Left colon (tissue), 2 donors: ENCODE results near the gene SKAP1. TPM values are rescaled to one million over a fixed set of nuclear protein-coding genes. Genes with fewer than 3 reads are reported as not detected.
A peak's percentile ranks its signal among the peaks of the same experiment; 100 is the strongest.
"Not testable (repeated sequence)": the region's sequence is repeated elsewhere in the genome, so short reads cannot be mapped to it uniquely, and the experiment has no call there.

Experiments used
- ATAC-seq: fragments of 200-7000 bp; cut with Tn5 transposase; one replicate; pipeline ENCODE4 v1.9.1; 2020; ENCODE audit warnings: mild to moderate bottlenecking, moderate library complexity
- DNase-seq, 2 donors: peaks; one replicate each; pipeline ENCODE4 v3.0.0-alpha.2; 2020
- intact Hi-C, 2 donors: fragments of 100-400 bp; cut with DNase I in 1 of 2; cut with micrococcal nuclease in 1 of 2; formaldehyde crosslinking; loops; one replicate each; pipeline versions ENCODE4 v1.11.2 to v1.14.0; 2022; cut with DNase I, micrococcal nuclease
- total RNA-seq, 2 donors: library from RNA; stranded (reverse); fragmentation: NEBNext Ultra II Directional; extraction: Animal tissue kit (Norgen Biotek cat#: 25700); gene quantifications; one replicate each; pipeline ENCODE4 v1.2.1, GENCODE V29; 2021
- donor health status: DM: no; HTN: no; CAD: no.
- donor health status: DM: yes; HTN: yes; CAD: no.

The SKAP1 gene
- total RNA-seq, 2 donors from 2014 or later = 1.2 to 2.5 TPM

DNA sequence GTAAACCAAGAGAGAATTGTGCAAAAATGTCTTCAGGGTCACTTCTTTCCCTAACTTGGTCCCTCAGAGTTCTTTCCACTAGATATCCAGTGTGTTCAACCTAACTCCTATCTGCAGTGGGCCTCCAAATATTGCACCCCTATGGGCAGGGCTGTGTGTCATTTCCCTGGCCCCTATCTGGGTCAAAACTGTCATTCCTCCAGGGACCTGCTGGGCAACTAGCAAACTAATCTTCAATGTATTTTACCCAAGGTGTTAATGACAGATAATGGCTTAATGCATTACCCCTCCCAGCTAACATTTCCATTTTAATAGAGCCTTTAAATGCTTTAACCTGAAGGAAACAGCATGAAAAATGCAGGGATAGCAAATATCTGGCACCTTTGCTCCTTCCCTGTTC lies 25.8 kb upstream of the SKAP1 start:
- intact Hi-C loops = no loop called here
- DNase-seq (no peak), ATAC-seq (no peak)

DNA sequence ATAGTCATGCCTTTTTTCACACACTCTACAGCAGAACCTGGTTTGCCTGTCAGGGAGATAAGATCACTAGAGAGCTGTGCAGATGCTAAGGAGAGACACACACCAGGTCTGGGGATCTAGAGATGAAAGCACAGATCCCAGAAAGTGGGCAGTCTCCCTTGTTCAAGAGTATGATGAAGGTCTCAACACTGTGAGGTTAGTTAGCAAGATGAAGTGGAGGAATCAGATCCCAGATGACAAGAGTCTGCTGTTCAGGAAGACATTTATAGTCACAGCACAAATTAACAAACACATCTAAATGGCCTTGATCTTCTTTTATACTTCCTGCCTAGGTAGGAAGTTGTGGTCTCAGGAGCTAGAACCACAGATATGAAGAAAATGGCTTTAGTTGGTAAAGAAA lies 23.4 kb upstream of the SKAP1 start:
- ATAC-seq (no peak), DNase-seq (no peak)
- intact Hi-C loops = no loop called here

DNA sequence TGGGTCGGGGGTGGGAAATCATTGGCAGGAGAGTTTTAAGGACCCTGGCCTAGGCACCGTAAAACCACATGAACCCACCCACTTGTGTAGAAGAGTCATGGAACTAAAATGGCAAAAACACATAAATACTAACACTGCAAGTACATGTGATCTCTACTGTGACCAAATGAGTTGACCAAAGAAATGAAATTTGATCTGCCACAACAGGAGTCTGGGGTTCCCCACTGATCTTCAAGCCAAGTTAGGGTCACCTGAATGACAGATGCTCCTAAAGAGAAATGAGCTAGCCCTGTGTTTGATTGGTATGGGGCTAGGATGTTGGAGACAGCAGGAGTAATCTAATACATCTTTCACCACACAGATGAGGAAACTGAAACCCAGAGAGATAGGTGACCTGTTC lies 21.5 kb upstream of the SKAP1 start:
- no peak for ATAC-seq
- no peak for DNase-seq
- intact Hi-C loops = no loop called here

DNA sequence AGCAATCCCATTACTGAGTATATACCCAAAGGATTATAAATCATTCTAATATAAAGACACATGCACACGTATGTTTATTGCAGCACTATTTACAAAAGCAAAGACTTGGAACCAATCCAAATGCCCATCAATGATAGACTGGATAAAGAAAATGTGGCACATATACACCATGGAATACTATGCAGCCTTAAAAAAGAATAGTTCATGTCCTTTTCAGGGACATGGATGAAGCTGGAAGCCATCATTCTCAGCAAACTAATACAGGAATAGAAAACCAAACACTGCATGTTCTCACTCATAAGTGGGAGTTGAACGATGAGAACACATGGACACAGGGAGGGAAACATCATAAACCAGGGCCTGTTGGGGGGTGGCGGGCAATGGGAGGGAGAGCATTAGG lies 19.3 kb upstream of the SKAP1 start:
- DNase-seq, intact Hi-C loops, ATAC-seq: not testable (repeated sequence)

DNA sequence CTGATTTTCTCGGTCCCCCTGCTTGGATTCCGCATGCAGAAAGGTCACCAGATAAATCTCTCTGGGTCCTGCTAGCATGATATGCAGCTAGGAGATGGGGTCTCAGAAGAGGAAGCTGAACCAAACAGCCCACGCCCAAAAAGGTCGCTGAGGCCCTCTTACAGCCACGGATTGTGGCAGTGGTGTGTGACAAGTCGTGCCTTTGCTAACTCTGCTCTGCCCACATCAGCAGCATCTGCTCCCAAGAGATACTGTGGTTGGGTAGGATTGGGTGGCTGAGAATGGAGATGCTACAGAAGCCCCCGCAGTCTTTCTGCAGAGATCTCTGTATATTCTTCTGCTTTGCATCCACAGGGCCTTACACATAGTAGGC lies 15.2 kb upstream of the SKAP1 start:
- no peak for ATAC-seq
- intact Hi-C loops = no loop called here
- DNase-seq = no peak

DNA sequence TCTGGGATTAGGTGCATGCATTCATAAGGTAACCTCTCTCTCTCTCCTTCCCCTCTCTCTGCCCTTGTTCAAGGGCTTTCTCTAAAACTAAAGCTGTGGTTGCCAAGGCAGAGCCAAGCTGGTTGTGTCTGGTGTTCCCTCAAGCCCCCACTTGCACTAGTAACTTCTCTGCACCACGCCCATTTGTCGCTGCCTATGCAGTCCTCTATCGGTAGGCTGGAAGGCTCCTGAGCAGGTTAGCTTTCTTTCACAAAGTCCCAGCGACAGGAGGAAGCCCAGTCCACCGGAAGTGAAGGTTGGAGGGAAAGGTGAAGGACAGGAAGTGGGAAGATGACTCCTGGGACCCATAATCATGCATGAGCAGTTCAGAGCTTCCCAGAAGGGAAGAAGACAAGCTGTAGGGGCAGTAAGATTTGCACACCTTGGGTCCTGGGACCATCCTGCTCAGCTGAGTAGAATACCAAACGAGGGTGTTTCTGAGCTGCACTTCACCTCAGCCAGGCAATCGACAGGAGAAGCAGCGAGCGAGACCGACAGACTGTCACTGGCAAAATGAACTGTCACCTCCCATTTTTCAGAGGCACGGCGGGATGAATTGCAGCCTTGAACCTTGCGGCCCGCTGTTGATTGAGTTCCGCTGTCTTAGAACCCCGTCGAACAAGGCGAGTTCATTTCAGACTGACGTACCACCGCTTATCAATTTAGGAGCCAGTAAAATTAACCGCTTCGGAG lies 14.7 kb upstream of the SKAP1 start:
- ATAC-seq (no peak), DNase-seq (no peak)
- intact Hi-C loops = no loop called here

DNA sequence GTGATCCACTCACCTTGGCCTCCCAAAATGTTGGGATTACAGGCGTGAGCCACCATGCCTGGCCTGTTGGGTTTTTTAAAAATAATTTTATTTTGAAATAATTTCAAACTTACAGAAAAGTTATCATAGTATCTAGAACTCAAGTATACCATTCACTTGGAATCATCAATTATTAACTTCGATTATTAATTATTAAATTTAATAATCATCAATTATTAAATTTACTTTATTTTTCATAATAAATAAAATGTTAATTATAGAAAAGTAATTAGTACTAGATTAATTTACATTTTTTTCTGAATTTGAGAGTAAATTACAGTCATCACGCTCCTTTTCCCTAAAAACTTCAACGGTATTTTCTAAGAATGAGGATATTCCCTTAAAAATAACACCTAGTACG lies 13.7 kb upstream of the SKAP1 start:
- DNase-seq (no peak), ATAC-seq (no peak)
- intact Hi-C loops = no loop called here

DNA sequence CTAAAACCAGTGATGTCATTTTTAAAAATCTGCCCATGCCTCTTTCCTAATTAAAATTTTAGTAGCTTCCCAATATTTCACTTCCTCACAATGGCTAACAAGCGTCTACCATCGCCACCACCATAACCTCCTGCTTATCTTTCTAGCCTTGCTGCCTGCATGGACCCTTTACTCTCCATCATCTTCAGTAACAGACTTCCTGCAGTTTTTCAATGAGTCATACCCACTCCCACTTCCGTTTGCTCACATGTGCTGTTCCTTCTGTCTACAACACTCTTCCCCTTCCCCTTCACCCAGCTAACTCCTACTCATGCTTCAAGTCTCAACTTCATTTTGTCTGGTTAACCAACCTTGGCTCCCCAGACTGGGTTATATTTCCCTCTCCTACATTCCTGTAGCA lies 12.8 kb upstream of the SKAP1 start:
- intact Hi-C loops = no loop called here
- DNase-seq = no peak
- ATAC-seq = no peak

DNA sequence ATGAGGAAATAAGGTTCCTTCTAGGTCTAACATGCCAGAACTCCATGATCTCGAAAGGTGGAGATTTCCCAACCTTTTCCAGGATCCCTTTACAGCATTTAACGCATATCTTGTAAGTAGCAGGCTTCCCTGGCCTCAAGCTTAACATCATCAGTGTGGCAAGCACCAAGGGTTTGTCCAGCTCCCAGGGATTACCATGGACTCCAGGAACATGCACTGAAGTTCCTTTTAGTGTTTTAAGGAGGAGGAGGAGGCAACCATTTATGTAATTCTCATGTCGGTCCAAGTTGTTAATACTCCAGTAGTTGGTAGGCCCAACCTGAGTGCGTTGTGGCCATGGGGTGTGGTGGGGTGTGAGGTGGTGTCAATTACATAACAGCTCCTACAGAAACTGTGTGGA lies 11.8 kb upstream of the SKAP1 start:
- intact Hi-C loops = no loop called here
- no peak for ATAC-seq
- DNase-seq = no peak

DNA sequence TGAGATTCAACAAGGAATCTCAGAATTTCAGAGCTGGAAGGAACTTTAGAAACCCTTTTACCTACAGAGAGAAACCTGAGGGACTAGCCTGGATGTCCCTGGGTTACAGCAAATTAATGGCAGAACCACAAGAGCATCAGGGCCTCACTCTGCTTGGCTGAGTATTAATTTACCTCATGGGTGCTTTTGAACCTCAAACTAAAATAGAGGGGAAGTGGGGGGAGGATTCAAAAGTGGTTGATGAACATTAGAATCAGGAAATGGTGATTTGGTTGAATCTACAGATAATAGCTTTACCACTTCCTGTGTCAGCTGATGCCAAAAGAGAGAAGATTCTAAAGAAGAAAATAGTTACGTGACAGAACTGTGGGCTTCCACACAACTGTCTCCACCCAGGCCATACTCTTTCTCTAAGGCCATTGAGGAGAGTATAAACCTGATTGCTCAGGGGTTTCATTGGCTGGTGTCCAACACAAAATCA lies 11.3 kb upstream of the SKAP1 start:
- intact Hi-C loops = no loop called here
- DNase-seq (no peak), ATAC-seq (peak; percentile 46)

DNA sequence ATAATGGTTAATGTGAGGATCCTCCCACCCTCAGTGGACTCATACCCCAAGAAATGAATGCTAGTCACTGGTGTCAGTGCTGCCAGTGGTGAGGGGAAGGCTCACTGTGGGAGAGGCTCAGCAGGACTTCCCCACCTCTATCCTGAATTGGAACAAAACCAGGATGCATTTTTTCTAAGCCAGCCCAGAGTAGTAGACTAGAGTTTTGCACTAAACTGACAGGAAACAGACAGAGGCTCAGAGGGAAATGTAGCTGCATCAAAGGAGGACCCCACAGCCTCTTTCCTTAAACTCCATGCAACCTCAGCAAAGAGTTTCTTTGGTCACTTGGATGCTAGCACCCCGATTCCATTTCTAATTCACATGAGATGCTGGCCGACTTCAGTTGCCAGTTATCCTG lies 10.7 kb upstream of the SKAP1 start:
- ATAC-seq (no peak), DNase-seq (no peak)
- intact Hi-C loops = no loop called here

DNA sequence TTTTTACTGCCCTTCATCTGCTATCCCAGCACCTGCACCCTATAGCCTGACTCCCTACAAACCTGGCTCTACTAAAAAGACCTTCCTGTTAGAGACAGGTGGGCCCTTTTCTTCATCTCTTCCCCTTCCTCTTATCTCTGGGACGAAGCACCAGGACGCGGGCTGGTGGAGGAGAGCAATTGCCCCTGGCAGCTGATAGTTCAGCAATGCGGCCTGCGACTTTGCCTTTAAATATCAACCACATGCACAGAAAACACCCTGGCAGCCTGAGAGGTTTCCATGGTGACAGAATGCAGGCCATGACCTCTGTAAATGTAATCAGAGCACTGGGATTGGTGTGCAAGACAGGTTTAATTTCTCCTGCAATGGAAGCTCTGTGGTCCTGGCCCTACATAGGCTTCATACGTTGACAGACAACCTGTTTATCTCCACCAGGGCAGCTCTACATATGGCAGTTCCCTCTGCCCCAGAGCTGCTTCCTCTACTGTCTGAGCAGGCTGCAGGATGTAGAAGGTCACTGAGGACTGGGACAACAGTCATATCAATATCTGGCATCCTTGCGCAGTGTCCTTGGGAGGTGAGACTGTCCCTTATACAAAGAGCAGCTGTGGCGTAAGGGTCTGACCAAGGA lies 10.0 kb upstream of the SKAP1 start:
- peak; percentile 40 for ATAC-seq
- DNase-seq = no peak
- intact Hi-C loops = no loop called here

DNA sequence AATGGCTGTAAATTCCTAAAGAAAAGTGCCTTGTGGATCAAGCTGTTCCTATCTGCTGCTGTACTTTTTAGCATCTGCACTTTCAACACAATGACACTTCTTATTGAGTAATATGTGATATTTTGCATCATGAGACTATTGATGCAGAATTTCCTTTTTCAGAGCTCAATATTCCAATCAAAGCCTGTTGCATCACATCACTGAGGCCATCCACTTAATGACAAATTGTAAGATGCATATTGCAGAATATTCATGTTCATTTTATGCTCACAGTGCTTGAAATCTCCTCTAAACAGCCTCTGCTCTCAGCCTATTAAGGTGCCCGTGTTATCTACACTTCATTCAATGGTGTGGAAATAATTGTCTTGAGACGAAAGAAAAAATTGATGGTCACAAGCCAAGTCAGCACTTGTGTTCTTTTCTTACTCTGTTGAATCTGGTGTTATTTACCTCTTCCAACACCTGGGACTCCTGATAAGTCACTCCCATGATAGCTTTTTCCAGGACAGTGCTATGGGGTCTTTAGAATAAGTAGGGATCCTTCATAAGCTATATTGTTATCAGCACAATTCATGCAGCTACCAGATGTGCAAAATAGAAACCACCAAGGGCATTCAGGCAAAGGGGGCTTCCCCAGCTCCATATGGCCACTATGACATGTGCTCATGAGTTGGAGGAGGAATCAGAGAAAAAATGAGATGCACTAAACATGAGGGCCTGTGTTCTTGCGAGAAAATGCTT lies 9.3 kb upstream of the SKAP1 start:
- intact Hi-C loops = no loop called here
- ATAC-seq (no peak), DNase-seq (no peak)

DNA sequence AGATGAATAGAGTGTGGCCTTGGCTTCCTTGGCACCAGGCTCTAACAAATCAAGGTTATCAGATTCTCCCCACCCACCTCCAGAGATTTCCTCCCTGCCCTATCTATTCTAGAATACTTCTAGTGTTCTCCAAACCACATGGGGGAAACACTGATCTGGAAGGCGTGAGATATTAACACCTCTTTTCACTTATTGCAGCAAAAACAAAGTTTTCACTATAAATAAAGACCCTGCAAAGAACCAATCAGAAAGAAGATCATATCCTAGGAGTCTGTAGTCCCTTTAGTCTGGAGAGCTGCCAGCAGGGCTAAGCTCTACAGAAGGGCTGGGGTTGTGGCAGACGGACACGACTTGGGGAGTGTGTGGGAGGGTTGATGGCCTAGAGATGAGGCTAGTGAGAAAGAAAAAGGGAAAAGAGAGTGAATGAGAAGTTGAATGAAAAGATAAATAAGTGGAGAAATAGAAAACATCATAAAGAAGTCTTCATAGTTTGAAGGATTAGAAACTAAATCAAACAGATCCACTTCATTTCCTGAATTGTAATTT lies 8.6 kb upstream of the SKAP1 start:
- no peak for DNase-seq
- ATAC-seq = no peak
- intact Hi-C loops = no loop called here

DNA sequence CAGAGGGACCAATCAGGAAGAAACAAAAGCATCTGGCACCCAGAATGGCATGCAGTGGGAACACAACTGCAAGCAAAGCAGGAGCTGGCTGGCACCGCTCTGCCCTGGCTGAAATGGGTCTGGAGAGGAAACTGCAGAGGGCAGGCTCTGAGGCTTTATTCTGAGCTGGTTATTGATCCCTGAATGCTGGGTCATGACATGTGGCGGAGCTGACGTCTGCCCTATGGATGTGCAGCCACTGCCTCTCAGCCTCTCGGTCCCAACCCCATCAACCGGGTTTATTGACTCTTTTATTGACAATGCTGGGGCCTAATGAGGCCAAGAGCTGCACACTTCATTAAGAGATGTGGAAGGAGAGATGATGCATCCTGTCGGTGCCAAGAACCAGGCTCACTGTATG lies 3.9 kb upstream of the SKAP1 start:
- ATAC-seq (no peak), DNase-seq (no peak)
- intact Hi-C loops = no loop called here

DNA sequence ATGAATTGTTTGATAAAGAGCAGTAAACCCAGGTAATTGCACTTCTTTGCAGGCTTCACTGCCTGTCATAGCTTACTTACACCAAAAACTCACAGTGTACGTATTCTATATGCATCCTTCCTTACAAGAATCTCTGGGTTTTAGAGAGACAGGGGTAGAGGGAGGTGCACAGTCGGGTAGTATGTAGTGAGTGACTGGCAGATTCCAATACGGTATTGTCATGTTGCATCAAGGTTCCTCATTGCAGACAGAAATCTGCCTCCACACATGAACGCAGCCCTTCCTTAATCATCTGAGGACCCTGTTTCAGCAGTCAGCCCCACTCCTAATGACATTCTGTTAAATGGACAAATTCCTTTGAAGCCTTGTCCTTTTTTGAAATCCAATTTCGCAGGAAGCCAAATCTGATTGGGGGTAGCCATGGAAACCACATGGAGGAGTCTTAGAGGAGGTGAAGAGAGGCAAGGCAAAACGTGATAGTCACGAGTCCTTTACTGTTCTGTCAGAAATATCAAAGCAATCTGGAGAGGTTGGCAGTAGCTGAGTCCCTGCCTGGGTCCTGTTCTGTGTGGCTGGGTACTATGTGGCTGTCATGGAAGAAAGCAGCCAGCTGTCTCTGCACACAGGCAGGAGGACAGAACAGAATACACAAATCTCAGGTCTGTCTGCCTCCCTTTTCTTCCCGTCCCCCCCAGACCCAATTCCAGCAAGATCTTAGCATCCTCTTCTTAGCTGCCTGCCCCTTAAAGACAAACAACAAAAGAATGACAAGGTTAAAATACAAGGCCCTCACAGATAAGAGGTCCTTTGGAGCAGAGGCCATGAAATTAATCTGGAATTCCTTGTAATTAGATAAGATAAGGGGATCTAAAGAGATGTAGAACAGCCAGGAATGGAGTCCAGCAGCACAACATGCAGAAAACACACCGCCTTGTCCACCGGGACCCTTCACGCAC lies 3.1 kb upstream of the SKAP1 start:
- DNase-seq (no peak), ATAC-seq (no peak)
- intact Hi-C loops = no loop called here

DNA sequence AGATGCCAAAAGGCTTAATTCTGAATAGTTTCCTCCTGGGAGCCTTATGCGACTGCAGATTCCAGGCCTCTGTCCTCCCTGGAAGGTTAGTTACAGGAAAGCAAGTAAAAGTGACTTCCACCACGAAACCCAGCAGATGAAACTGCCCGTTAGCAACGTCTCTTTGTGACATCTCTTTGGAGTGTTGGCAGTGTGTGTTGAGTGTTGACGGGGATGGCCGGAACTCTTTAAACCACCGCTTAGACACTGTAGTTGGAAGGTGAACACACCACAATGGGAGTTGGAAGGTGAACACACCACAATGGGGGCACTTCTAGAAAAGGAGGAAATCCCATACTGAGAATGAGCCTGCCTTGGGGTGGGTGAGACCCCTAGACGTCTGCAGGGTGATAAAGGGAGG lies 858 bp downstream of the SKAP1 start:
- intact Hi-C loops = no loop called here
- ATAC-seq (no peak), DNase-seq (no peak)

DNA sequence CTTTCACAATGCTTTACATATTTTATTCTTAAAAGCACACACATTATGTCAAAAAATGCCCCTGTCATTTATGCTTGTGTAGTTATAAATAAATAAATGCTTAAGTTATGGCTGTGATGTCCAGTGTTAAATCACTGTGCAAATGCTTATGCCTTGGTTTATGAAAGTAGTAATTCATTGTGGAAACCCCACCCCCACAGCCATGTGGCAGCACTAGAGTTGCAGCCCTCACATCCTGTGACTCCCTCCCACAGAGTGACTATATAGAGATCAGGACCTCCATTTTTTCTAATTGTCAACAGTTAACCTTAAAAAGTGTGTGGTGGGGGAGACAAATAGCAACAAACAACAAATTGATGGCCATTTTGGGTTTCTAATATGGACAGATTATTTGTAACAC lies 2.4 kb downstream of the SKAP1 start:
- no peak for ATAC-seq
- no peak for DNase-seq

More for the DNA sequence above, 2.4 kb downstream of the SKAP1 start:
- intact Hi-C loops = no loop called here
